OCI-LY3 (cell line): ENCODE data around the gene ACSL3.

Source experiments
- H2AFZ ChIP-seq: fragments of 200-600, 300-600 bp; shearing (Covaris generic); 2 replicates; pipeline ENCODE4 v1.6.0; 2014; ENCODE audit warnings: antibody characterized with exemption, low read depth, low read length
- H3K27ac ChIP-seq: fragments of 200-600, 300-600 bp; sonication (generic); 2 replicates; pipeline ENCODE4 v1.5.1; 2014; ENCODE audit warnings: mild to moderate bottlenecking, low read length, moderate library complexity, mixed read lengths
- H3K27me3 ChIP-seq: fragments of 200-600, 300-600 bp; sonication (generic); 2 replicates; pipeline ENCODE4 v1.6.1; 2014; ENCODE audit warnings: low read depth, low read length, mixed read lengths
- H3K36me3 ChIP-seq: fragments of 200-600, 300-600 bp; sonication (generic); replicated peaks from 2 replicates; pipeline ENCODE3; 2014; ENCODE audit warnings: low read depth, low read length, mixed read lengths
- H3K4me1 ChIP-seq: fragments of 300-600, 200-600 bp; sonication (generic); 2 replicates; pipeline ENCODE4 v1.6.1; 2014; ENCODE audit warnings: low read length, mixed read lengths
- H3K4me2 ChIP-seq: fragments of 200-600, 300-600 bp; sonication (generic); 2 replicates; pipeline ENCODE4 v1.6.1; 2014; ENCODE audit warnings: low read length, mixed read lengths
- H3K4me3 ChIP-seq: fragments of 300-600, 200-600 bp; sonication (generic); 2 replicates; pipeline ENCODE4 v1.5.1; 2014; ENCODE audit warnings: antibody characterized with exemption, mild to moderate bottlenecking, low read length, moderate library complexity
- H3K79me2 ChIP-seq: fragments of 300-600, 200-600 bp; shearing (Covaris generic); 2 replicates; pipeline ENCODE4 v1.6.1; 2014; ENCODE audit warnings: mild to moderate bottlenecking, low read length, mixed read lengths
- H3K9ac ChIP-seq: fragments of 300-600, 200-600 bp; shearing (Covaris generic); 2 replicates; pipeline ENCODE4 v1.6.0; 2014; ENCODE audit warnings: mild to moderate bottlenecking, low read length, moderate library complexity
- H3K9me3 ChIP-seq: fragments of 200-600, 300-600 bp; shearing (Covaris generic); 2 replicates; pipeline ENCODE4 v1.6.1; 2014; ENCODE audit warnings: low read length, mixed read lengths; ENCODE audit not compliant: insufficient read depth
- H4K20me1 ChIP-seq: fragments of 200-600, 300-600 bp; sonication (generic); 2 replicates; pipeline ENCODE4 v1.6.1; 2016; ENCODE audit warnings: low read length, mixed read lengths; ENCODE audit not compliant: insufficient read depth
- EZH2phosphoT487 ChIP-seq: fragments of 200-600 bp; shearing (Covaris generic); IDR thresholded peaks from 2 replicates; pipeline ENCODE4 v1.6.1; 2018; ENCODE audit warnings: antibody characterized with exemption, mixed run types, low read depth
- TF ChIP-seq, protein P1 (sequence below): fragments of 200-600, 300-600 bp; sonication (generic); IDR thresholded peaks from 2 replicates; pipeline ENCODE4 v1.5.1; 2014; ENCODE audit warnings: antibody characterized with exemption, low read length, low read depth

ACSL3 gene

DNA sequence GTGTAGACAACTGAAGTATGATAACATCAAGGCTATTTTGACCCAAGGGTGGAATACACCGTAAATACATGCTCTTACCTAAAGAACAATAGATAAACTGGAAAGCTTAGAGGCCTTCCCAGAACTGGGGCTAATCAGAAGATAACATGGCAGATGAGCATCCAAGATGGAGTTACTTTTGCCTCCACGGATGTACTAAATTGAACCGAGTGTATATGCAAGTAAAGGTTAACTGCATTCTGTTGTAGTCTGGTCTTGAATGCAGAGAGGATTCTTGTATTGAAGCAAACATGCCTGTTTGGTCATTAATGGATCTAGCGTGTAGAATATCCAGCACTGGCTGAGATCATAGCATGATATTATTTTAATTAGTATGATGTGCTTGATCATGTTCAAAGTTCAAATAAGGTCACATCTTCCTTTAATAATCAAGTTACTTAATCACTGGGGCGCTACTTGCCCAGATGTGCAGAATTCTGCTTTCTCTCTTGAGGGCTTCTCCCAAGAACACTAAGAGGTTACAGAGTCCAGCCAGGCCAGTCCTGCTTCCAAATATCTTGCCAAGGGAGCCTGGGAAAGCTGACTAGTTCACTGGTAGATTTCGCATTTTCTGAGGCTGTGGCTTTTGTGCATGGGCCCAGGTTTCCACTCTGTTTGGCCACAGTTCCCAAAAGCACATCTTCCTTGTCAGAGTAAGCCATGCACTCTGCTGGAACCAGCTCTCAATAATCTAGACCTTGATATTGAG is 37.5 kb upstream of the ACSL3 start:
- no peak overlapping the region for H3K4me2 ChIP-seq
- no peak overlapping the region for H3K4me3 ChIP-seq
- H3K27ac ChIP-seq, result no peak overlapping the region
- TF ChIP-seq, protein P1, sequence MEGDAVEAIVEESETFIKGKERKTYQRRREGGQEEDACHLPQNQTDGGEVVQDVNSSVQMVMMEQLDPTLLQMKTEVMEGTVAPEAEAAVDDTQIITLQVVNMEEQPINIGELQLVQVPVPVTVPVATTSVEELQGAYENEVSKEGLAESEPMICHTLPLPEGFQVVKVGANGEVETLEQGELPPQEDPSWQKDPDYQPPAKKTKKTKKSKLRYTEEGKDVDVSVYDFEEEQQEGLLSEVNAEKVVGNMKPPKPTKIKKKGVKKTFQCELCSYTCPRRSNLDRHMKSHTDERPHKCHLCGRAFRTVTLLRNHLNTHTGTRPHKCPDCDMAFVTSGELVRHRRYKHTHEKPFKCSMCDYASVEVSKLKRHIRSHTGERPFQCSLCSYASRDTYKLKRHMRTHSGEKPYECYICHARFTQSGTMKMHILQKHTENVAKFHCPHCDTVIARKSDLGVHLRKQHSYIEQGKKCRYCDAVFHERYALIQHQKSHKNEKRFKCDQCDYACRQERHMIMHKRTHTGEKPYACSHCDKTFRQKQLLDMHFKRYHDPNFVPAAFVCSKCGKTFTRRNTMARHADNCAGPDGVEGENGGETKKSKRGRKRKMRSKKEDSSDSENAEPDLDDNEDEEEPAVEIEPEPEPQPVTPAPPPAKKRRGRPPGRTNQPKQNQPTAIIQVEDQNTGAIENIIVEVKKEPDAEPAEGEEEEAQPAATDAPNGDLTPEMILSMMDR, result no peak
- no peak for TF ChIP-seq EZH2phosphoT487
- no peaks in the 10 kb centered on the region for H3K27me3 ChIP-seq
- H3K4me1 ChIP-seq, result peaks cover 11% of the 10 kb centered on the region
- H3K9ac ChIP-seq, result no peak overlapping the region
- no peak overlapping the region for H2AFZ ChIP-seq
- H4K20me1 ChIP-seq, result no peaks in the 10 kb centered on the region
- no peaks in the 10 kb centered on the region for H3K36me3 ChIP-seq
- H3K9me3 ChIP-seq, result no peaks in the 10 kb centered on the region
- H3K79me2 ChIP-seq, result no peaks in the 10 kb centered on the region

DNA sequence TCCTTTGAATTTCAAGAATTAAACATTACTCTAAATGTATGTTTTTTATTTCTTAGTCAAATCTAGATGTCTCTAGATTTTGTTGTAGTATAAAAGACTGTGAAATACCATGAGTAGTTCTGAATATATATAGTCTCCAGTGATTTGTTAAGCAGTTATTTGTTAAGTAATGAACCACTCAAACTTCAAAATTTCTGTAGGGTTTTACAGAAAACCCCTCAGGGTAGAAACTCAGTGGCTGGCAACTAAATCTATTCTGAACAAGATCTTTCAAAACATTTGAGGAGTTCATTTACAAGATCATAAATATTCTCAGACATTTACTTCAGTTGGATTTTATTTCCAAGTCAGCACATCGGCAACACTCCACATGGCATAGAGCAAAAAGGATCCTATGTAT is 35.8 kb upstream of the ACSL3 start:
- Histone ChIP-seq H3K9me3 (no peaks in the 10 kb centered on the region), H3K4me2 (no peak overlapping the region), H4K20me1 (no peaks in the 10 kb centered on the region), H2AFZ (no peak overlapping the region), H3K27ac (no peak overlapping the region), H3K4me3 (no peak overlapping the region), H3K27me3 (no peaks in the 10 kb centered on the region), H3K36me3 (no peaks in the 10 kb centered on the region), H3K4me1 (peaks cover 1% of the 10 kb centered on the region), H3K9ac (no peak overlapping the region), H3K79me2 (no peaks in the 10 kb centered on the region)
- TF ChIP-seq, protein P1, result no peak
- TF ChIP-seq EZH2phosphoT487, result no peak

DNA sequence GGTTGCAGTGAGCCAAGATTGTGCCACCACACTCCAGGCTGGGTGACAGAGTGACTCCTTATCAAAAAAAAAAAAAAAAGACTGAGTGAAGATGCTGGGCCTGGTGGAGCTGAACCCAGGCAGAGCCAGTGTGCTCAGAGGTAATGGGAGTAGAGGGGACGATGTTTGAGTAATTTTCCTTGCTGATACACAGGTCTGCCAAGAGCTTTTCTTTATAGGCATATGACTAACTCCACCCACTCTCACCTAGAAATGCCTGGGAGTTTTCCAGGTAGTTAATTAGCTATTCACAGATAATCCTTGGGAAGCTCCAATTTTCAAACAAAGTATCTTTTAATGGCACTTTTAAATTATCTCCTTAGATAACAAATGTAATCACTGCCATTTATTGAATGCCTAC is 33.4 kb upstream of the ACSL3 start:
- no peak for TF ChIP-seq EZH2phosphoT487
- TF ChIP-seq, protein P1, result no peak
- H3K9ac ChIP-seq, result no peak overlapping the region
- H3K79me2 ChIP-seq, result no peaks in the 10 kb centered on the region
- H3K9me3 ChIP-seq, result no peaks in the 10 kb centered on the region
- H3K36me3 ChIP-seq, result no peaks in the 10 kb centered on the region
- H3K27ac ChIP-seq, result no peak overlapping the region
- H3K4me1 ChIP-seq, result no peaks in the 10 kb centered on the region
- no peak overlapping the region for H2AFZ ChIP-seq
- H3K27me3 ChIP-seq, result no peaks in the 10 kb centered on the region
- H4K20me1 ChIP-seq, result no peaks in the 10 kb centered on the region
- no peak overlapping the region for H3K4me3 ChIP-seq
- H3K4me2 ChIP-seq, result no peak overlapping the region

DNA sequence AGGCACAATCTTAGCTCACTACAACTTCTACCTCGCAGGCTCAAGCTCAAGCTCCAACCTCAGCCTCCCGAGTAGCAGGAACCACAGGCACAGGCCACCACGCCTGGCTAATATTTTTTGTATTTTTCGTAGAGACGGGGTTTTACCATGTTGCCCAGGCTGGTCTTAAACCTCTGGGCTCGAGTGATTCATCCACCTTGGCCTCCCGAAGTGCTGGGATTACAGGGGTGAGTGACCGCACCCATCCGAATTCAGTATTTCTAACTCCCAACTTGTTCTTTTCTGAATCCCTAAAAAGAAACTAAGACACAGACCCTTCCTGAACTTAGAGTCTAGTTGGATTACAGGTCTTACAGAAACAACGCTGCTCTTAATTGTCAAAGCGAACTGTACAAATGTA is 32.3 kb upstream of the ACSL3 start:
- Histone ChIP-seq H3K36me3 (no peaks in the 10 kb centered on the region), H3K4me2 (no peak overlapping the region), H2AFZ (no peak overlapping the region), H3K27me3 (no peaks in the 10 kb centered on the region), H3K4me1 (no peaks in the 10 kb centered on the region), H3K9me3 (no peaks in the 10 kb centered on the region), H3K79me2 (no peaks in the 10 kb centered on the region), H4K20me1 (no peaks in the 10 kb centered on the region), H3K4me3 (no peak overlapping the region), H3K9ac (no peak overlapping the region), H3K27ac (no peak overlapping the region)
- TF ChIP-seq EZH2phosphoT487, result no peak
- TF ChIP-seq, protein P1, result no peak
